Colon (tissue), 2 donors: ENCODE measurements around the gene NTRK2.

Source experiments
- FAIRE-seq: peaks from 2 replicates; lab custom pipeline; 2012; peaks lifted over from hg19 to GRCh38; lab: Jason Lieb, UNC
- donor health status: control.
- donor health status: control.

NTRK2 gene

DNA sequence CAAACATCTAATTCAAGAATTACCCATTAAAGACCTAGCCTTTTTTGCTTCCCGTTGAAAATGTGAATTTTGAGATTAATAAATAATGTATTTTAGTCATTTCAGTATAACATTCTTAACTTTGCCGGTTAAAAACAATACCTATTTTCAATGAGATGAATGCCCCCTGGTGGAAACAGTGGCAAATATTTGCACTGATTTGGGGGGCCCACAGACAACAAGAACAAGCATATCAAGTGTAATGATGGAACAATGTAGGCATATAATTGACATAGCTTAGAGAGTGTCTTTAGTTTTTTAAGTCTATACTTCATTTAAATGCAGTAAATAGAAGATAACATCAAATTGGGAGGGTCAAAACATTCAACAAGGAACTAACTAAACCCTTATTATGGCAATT lies 111.9 kb downstream of the NTRK2 start:
- FAIRE-seq: no peak

- FAIRE-seq: no peak
Measured at GRCh38 chr9:84781931-84782866, 112.7 kb downstream of the NTRK2 start.

GRCh38 chr9:84785792-84786547 lies 116.4 kb downstream of the NTRK2 start:
- FAIRE-seq: no peak

DNA sequence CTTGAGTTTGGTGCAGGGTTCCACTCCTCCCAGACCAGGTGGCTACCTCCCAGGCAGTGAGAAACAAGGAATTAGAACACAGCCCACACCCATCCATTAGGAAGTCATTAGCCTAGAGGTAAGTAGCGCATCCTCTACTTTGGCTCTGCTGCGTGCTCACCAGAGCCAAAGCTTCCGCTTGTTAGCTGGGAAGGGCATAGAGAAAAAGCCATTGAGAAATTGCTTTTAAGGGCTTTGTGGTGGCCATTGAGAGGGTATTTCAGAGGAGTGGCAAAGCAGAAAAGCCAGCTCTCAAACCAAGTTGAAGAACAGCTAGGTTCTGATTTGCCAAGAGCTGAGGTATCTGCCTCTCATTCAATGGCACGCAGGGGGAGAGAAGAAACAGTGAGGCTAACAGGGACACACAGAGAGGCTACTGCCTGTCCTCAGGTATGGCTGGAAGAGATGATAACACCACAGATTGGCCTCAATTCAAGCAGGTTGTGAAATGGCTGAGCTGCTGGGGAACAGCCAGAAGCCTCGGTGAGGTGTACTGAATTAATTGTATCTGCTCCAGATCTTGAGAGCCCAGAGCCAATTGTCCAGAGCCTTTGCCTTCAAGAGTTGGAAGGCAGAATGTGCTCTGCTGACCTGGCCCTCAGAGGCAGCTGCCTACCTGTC lies 119.4 kb downstream of the NTRK2 start:
- FAIRE-seq: no peak

DNA sequence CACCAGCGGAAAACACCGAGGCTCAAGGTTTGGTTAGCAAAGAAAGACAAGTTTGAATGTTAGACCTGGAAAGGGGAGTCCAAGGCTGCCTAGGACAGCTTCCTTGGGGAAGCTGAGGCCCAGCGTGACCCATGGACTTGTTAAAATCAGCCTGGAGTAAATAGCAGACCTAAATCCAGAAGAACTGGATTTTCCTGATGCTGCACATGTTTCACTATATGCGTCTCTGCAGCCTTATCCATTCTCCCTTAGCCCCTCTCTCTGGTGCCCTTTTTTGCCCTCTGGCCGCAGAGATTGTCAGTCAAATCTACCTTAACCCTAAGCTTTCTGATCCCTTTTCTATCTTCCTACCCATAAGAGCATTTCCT lies 119.9 kb downstream of the NTRK2 start:
- no peak for FAIRE-seq

- no peak for FAIRE-seq
Measured at GRCh38 chr9:84791643-84792042, 122.1 kb downstream of the NTRK2 start.

- no peak for FAIRE-seq
Measured at GRCh38 chr9:84793251-84793650, 123.7 kb downstream of the NTRK2 start.

DNA sequence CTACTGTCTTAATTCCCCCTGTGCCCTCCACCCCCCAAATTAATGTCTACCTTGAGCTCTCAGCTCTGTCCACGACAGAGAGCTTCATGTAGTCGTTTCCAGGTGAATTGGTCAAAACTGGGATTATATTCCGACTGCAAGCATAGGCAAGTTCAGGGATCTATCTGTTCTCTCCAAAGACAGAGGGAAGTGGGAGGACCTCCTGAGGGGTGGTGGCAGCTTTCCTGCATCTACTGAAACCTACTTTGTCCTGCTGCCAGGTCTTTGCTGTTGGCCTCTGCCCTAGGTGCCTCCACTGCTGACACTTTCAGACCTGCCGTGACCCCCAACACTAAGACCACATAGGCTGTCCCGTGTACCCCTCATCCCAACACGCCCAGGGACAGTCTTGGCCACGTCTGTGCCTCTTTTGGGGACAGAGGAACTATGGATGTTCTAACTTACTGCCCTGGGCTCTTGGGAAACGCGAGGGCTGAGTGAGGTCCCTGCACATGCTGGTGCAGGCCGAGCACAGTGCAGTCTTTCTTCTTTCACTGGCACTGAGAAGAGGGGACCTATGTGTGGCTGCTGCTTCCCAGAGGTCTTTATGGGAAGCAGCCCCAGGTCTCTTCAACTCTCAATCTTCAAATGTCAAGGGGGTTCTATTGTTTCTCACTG lies 125.6 kb downstream of the NTRK2 start:
- no peak for FAIRE-seq

DNA sequence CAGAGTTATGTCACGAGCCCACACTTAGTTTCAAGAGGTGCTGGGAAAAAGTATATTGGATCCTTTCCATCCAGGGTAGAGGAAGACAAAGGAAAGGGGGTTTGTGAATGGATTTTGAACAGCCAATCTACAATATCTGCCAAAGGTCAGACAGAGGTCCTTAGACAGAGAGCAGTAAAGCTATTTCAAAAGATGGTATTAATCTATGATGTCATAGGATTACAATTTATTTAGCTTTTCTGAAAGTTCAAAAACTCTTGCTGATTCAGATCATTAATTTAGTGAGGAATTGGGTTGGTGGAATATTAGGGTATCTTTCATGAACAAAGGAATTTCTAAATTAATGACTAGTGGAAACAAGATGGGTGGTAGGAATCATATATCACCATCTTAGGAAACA lies 126.9 kb downstream of the NTRK2 start:
- no peak for FAIRE-seq

DNA sequence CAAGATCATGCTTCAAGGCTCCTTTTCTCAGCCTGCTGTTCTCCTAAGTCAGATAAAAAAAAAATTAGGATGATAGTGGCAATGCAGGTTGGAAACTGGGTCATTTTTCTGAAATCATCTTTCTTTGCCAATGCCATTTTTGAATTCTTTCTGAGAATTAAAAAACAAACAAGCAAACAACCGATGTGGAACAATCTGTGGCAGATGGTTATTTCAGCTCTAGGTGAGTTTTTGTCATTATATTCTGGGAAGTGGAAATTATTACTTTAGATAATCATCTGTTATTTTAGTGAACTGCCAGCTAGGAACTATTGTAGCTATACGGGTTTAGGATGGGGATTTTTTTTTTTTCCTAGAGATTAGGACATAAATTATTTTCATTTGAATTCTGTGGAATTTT lies 129.7 kb downstream of the NTRK2 start:
- FAIRE-seq: no peak

GRCh38 chr9:84804951-84805694 lies 135.6 kb downstream of the NTRK2 start:
- FAIRE-seq: no peak

- no peak for FAIRE-seq
Measured at GRCh38 chr9:84807431-84807830, 137.9 kb downstream of the NTRK2 start.

DNA sequence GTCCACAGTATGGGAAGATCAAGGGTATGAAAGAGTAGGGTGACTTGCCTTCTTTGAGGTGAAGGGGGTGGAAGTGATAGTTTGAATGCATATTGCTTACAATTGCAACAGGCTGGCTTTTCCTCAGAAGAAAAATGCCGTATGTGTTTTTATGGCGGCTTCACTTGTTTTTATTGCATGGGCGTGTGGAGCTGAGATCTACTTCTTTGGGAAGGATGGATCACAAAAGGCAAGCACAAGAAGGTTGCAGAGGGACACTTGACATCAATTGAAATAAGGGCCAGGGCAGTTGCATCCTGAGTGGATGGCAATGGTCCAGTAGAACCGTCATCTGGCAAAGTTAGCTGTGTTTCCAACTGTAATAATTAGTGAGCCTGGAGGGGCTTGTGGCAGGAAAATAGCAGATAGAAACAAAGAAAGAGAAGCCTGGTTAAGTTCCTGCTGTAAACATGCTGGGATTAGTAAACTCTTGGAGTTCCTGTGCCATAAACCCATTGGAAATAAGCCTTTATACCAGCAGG lies 138.4 kb downstream of the NTRK2 start:
- no peak for FAIRE-seq

GRCh38 chr9:84808416-84808815 lies 138.9 kb downstream of the NTRK2 start:
- FAIRE-seq: no peak

DNA sequence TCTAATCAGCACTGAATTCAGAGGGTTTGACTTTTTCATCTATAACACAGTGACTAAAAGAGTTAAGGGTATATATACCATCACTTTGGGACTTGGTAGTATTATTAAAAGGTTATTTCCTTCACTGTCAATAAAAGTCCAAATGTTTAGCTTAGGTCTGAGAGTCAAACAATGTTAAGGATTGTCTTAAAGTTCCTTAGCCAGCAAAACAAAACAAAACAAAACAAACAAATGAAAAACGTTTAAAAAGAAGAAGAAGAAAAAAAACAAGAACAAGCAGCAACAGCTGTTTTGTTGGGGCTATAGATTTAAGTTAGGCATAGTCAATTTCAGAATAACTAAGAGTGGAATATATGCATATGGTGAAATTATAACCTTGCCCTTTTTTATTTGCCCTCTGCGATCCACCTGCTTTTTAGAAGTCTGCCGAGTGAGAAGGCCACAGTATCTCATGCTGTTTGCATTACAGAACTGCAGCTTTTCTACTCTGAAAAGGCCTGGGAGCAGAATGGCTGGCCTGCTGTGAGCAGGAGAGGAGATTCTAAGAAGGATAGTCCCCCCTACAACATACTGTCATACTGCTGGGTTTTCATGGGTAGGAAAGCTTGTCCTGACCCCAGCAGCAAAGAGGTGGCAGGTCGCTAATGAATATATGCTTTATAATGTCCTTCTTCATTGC lies 141.7 kb downstream of the NTRK2 start:
- FAIRE-seq: no peak

DNA sequence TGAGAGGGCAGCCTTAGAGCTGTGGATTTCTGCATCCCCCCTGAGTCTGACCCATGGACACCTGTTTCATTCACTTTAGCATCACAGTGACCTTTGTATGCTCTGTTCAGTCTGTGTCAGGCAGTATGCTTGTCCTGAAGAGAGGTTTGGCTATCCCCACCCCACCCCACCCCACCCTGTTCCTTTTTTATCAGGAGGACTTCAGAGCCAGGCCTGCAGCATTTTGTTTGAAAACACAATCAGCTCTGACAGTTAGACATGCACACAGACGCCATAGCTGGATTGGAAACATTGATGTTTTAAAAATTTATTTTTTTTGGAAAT lies 142.2 kb downstream of the NTRK2 start:
- FAIRE-seq: no peak

DNA sequence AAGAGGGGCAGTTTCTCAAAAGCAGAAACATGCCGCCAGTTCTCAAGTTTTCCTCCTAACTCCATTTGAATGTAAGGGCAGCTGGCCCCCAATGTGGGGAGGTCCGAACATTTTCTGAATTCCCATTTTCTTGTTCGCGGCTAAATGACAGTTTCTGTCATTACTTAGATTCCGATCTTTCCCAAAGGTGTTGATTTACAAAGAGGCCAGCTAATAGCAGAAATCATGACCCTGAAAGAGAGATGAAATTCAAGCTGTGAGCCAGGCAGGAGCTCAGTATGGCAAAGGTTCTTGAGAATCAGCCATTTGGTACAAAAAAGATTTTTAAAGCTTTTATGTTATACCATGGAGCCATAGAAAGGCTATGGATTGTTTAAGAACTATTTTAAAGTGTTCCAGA lies 142.8 kb downstream of the NTRK2 start:
- no peak for FAIRE-seq

- no peak for FAIRE-seq
Measured at GRCh38 chr9:84812847-84813246, 143.3 kb downstream of the NTRK2 start.

DNA sequence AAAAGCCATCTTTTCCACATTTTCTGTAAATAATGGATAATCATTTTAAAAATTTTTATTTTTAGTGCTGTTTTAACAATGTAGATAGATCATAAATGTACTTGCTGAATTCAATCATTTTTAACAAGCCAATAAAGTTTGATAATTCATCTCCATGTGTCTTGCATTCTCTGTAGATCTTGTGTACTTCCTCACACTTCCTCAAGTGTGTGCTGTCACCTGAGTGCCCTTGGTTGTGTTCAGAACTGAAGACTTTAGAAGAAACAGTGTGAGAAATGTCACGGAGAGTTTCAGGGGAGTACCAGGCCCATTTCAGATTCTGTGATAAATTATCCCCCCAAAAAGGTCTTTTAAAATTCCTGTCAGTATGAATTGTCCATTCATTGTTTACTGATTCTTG lies 146.0 kb downstream of the NTRK2 start:
- no peak for FAIRE-seq

GRCh38 chr9:84817038-84817437 lies 147.5 kb downstream of the NTRK2 start:
- FAIRE-seq: no peak

- no peak for FAIRE-seq
Measured at GRCh38 chr9:84818791-84819190, 149.3 kb downstream of the NTRK2 start.
